ENCODE results near the gene USO1.

Gene USO1

DNA sequence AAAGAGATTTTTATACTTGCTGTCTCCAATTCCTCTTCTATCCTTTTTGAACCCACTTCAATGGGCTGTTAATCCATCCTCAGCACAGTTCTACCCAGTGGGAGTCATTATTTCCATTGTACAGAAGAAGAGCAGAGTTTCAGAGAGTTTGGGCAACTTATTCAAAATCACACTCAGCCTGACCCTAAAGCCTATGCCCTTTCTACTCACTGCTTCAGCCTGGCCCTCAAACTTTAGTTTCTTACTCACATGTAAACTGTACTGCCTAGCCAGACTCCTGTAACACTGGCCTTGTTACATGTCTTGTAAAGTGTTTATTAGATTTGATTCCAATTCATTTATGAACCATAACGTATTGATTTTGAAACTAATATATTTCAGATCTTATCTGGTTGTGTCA, 25.1 kb upstream of the USO1 start:
- DNase-seq (ENCODE audit: low read depth) = no peak
- TF ChIP-seq, protein P1, sequence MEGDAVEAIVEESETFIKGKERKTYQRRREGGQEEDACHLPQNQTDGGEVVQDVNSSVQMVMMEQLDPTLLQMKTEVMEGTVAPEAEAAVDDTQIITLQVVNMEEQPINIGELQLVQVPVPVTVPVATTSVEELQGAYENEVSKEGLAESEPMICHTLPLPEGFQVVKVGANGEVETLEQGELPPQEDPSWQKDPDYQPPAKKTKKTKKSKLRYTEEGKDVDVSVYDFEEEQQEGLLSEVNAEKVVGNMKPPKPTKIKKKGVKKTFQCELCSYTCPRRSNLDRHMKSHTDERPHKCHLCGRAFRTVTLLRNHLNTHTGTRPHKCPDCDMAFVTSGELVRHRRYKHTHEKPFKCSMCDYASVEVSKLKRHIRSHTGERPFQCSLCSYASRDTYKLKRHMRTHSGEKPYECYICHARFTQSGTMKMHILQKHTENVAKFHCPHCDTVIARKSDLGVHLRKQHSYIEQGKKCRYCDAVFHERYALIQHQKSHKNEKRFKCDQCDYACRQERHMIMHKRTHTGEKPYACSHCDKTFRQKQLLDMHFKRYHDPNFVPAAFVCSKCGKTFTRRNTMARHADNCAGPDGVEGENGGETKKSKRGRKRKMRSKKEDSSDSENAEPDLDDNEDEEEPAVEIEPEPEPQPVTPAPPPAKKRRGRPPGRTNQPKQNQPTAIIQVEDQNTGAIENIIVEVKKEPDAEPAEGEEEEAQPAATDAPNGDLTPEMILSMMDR (conservative IDR thresholded peaks at IDR 0.05; ENCODE audit: low read depth, low read length) = no peak
- H3K4me3 ChIP-seq (ENCODE audit: low read length) = no peak overlapping the region

DNA sequence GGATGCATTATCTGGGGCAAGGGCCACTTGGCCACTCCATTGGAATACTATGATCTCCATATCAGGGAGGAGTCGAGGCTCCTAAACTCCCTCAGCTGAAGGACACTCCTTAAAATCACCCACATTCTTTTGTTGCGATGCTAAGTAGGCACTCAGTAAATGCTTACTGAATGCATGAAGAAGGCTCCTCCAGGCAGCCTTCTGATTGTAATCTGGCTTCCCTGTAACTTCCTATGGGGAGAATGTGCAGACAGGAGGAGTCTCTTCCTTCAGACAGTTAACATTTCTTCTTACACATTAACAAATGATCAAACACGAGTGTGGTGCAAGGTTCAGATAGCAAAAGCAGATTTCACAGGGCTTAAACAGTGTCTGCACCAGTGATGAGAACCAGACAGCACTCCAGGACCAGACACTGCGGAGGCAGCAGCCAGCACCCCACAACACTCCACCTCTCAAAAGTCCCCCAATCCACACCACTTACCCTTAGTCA, 21.4 kb upstream of the USO1 start:
- no peak overlapping the region for H3K4me3 ChIP-seq (ENCODE audit: low read length)
- TF ChIP-seq, protein P1 (conservative IDR thresholded peaks at IDR 0.05; ENCODE audit: low read depth, low read length) = no peak
- DNase-seq (ENCODE audit: low read depth) = no peak

DNA sequence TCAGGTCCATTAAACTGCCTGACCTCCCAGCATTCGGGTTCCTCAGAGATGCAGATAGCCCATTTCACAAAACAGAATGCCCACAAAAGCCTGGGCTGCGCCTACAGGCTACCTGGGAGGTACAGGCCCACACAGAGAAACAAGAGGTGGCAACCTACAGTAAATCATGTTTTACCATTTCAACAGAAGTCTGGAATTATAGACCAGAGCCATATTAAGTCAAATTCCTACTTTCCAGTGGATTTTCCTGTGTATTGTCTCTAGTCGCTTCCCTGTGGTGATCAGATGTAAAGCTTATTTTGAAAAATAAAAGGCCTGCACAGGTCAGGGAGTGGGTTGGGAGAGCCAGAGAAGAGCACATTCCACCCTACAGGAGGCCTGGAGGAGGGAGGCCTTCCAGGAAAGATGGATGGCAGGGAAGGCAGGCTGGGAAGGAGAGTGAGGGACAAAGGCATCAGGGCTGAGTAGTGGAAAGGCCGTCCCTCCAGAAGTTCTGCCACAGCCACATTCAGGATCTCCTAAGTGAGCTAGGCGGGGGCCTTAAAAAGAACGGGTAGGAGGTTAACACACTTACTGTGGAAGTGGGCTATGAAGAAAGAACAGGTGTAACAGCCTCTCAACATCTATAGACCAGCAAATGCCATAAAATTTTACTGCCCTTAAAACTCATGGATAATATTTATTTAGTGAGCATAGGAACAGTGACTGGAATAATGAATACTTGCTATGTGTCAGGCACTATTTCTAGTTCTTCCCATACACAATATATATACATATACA, 19.0 kb upstream of the USO1 start:
- no peak for DNase-seq (ENCODE audit: low read depth)
- H3K4me3 ChIP-seq (ENCODE audit: low read length) = no peak overlapping the region
- TF ChIP-seq, protein P1 (conservative IDR thresholded peaks at IDR 0.05; ENCODE audit: low read depth, low read length) = no peak

DNA sequence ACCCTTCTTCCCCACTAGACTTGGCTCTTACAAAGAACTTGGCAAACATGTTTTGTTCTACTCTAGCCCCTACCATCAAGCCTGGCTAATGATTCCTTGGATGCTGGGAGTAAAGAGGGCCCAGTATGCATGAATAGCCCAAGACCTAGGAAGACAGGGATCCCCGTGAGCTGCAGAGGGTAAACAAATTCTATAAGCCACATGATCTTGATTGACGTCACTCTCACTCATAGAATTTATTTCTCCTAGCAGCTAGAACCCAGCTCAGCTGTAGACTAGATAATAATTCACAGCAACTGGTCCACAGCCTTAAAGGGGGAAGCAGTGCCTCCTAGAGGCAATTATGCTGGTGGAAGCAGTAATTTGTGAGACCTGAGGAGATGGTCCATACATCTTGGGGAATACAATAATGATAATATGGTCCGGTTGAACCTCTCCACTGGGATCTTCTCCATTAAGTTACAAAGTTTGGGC, 16.1 kb upstream of the USO1 start:
- no peak for DNase-seq (ENCODE audit: low read depth)
- H3K4me3 ChIP-seq (ENCODE audit: low read length) = no peak overlapping the region

DNA sequence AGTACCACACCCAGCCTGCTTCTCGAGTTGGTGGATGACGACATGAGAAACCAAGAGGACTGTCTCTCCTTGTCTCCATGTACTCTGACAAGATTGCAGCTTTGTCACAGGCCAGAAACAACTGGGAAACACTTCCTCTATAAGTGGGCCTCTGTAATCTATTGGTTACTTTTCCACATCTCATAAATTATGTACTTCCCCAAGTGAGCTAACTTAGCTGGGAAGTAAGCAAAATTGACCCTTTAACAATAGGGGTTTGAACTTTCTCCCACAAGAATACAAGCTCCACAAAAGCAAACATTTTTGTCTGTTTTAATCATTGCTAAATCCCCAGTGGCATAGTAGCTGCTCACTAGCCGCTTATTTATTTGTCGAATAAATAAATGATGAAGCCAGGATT, 14.1 kb upstream of the USO1 start:
- no peak for DNase-seq (ENCODE audit: low read depth)
- TF ChIP-seq, protein P1 (conservative IDR thresholded peaks at IDR 0.05; ENCODE audit: low read depth, low read length) = no peak
- H3K4me3 ChIP-seq (ENCODE audit: low read length) = no peak overlapping the region

More for the DNA sequence above, 16.1 kb upstream of the USO1 start:
- TF ChIP-seq, protein P1 (conservative IDR thresholded peaks at IDR 0.05; ENCODE audit: low read depth, low read length) = peak; percentile 33

DNA sequence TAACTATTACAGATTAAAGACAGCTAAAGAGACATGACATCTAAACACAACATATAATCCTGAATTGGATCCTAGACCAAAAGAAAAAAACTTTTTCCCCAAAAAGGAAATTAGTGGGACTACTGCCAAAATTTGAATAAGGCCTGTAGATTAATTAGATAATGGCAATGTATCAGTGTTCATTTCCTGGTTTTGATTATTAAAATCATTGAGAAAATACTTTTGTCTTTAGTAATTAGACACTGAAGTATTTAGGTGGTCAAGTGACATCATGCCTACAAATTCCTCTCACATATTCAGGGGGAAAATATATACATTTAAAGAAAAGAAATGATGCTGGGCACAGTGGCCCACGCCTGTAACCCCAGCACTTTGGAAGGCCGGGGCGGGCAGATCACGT, 10.4 kb upstream of the USO1 start:
- TF ChIP-seq, protein P1 (conservative IDR thresholded peaks at IDR 0.05; ENCODE audit: low read depth, low read length) = no peak
- no peak overlapping the region for H3K4me3 ChIP-seq (ENCODE audit: low read length)
- no peak for DNase-seq (ENCODE audit: low read depth)

DNA sequence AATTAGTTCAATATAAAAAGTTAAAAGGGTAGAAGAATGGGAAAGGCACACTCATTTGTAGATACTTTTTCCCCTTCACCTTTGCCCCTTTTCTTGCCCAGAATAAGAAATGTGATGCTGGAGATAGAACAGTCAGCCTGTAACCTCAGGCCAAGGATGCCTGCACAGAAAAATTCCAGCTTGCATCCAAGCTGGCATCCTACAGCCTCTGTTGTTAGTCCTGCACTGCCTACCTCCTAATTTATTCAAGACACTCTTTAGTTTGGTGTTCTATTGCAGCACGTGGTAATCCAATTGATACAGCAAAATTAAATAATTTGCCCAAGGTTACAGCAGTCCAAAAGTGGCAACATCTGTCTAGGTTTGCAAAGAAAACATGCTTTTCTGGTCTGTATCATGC, 9.7 kb upstream of the USO1 start:
- TF ChIP-seq, protein P1 (conservative IDR thresholded peaks at IDR 0.05; ENCODE audit: low read depth, low read length) = no peak
- no peak overlapping the region for H3K4me3 ChIP-seq (ENCODE audit: low read length)
- DNase-seq (ENCODE audit: low read depth) = no peak
